CD14-positive monocyte (primary cell): ENCODE data around the gene TRIM40. TPM values are rescaled to one million over a fixed set of nuclear protein-coding genes. Genes with fewer than 3 reads are reported as not detected.
"Not testable (repeated sequence)": the region's sequence is repeated elsewhere in the genome, so short reads cannot be mapped to it uniquely, and the experiment has no call there.

Source experiments
- DNase-seq, 3 donors: peaks; one replicate each; pipeline ENCODE4 v3.0.0-alpha.2; 2011 to 2022
- H2AFZ ChIP-seq: 2 replicates; pipeline ENCODE4 v1.6.0; 2012; ENCODE audit warnings: mild to moderate bottlenecking, low read depth, low read length, inconsistent platforms; ENCODE audit not compliant: insufficient read depth, poor library complexity, severe bottlenecking
- H3K27ac ChIP-seq, 2 donors: 1 replicate in 1 of 2; 2 replicates in 1 of 2; pipeline ENCODE4 v1.5.1; 2012 to 2013; ENCODE audit warnings: low read length in 2 of 2, control low read depth in 1 of 2, inconsistent platforms in 1 of 2, low read depth in 1 of 2, mild to moderate bottlenecking in 1 of 2
- H3K27me3 ChIP-seq, 2 donors: one replicate each; pipeline versions ENCODE4 v1.6.0 to v1.6.1; 2011 to 2013; ENCODE audit warnings: low read length in 2 of 2; ENCODE audit not compliant: control insufficient read depth in 2 of 2, insufficient read depth in 2 of 2
- H3K36me3 ChIP-seq, 2 donors: replicated peaks in 1 of 2; 1 replicate in 1 of 2; 2 replicates in 1 of 2; pipeline versions ENCODE4 v1.5.1 to v1.6.1; 2012 to 2013; ENCODE audit warnings: low read length in 2 of 2, control low read depth in 1 of 2, inconsistent platforms in 1 of 2, mild to moderate bottlenecking in 1 of 2; ENCODE audit not compliant: insufficient read depth in 2 of 2, control insufficient read depth in 1 of 2
- H3K4me1 ChIP-seq, 2 donors: 1 replicate in 1 of 2; 2 replicates in 1 of 2; pipeline versions ENCODE4 v1.5.1 to v1.6.1; 2012 to 2013; ENCODE audit warnings: low read length in 2 of 2, control low read depth in 1 of 2, inconsistent platforms in 1 of 2, mild to moderate bottlenecking in 1 of 2, moderate library complexity in 1 of 2; ENCODE audit not compliant: insufficient read depth in 2 of 2, control insufficient read depth in 1 of 2
- H3K4me2 ChIP-seq: replicated peaks from 2 replicates; pipeline ENCODE3; 2012; ENCODE audit warnings: low read length, moderate library complexity, mild to moderate bottlenecking; ENCODE audit not compliant: poor library complexity, severe bottlenecking; ENCODE audit errors: extremely low read depth
- H3K4me3 ChIP-seq, 3 experiments: fragments of 200-600 bp in 1 of 3; sonication (generic) in 1 of 3; replicated peaks in 1 of 3; 1 replicate in 2 of 3; 2 replicates in 1 of 3; pipeline ENCODE4 v1.5.1; 2011 to 2013; ENCODE audit warnings: low read length in 3 of 3, mild to moderate bottlenecking in 3 of 3, control low read depth in 2 of 3, low read depth in 2 of 3, inconsistent platforms in 1 of 3, moderate library complexity in 1 of 3
- H3K79me2 ChIP-seq: 2 replicates; pipeline ENCODE4 v1.6.0; 2012; ENCODE audit warnings: mild to moderate bottlenecking, control low read depth, inconsistent platforms, low read length, moderate library complexity; ENCODE audit not compliant: insufficient read depth
- H3K9ac ChIP-seq: 2 replicates; pipeline ENCODE4 v1.6.0; 2017; ENCODE audit warnings: low read length, mild to moderate bottlenecking; ENCODE audit not compliant: insufficient read depth, poor library complexity, severe bottlenecking
- H3K9me3 ChIP-seq, 2 donors: replicated peaks in 1 of 2; 1 replicate in 1 of 2; 2 replicates in 1 of 2; pipeline versions ENCODE4 v1.5.1 to v1.6.1; 2012 to 2013; ENCODE audit warnings: low read length in 2 of 2, control low read depth in 1 of 2; ENCODE audit not compliant: control insufficient read depth in 1 of 2, insufficient read depth in 1 of 2
- H4K20me1 ChIP-seq: 2 replicates; pipeline ENCODE4 v1.6.0; 2012; ENCODE audit warnings: mild to moderate bottlenecking, low read length, control low read depth, moderate library complexity; ENCODE audit not compliant: insufficient read depth
- H3K27ac Mint-ChIP-seq, 7 donors: one replicate each; pipeline ENCODE4 v1.8.0; 2020; ENCODE audit warnings: mild to moderate bottlenecking in 7 of 7, mixed read lengths in 7 of 7, moderate library complexity in 6 of 7, inconsistent platforms in 2 of 7
- H3K27me3 Mint-ChIP-seq, 3 donors: one replicate each; pipeline ENCODE4 v1.8.0; 2021 to 2022; ENCODE audit warnings: low read depth in 3 of 3, mild to moderate bottlenecking in 3 of 3, mixed read lengths in 3 of 3, moderate library complexity in 3 of 3, inconsistent platforms in 1 of 3
- H3K36me3 Mint-ChIP-seq, 2 donors: one replicate each; pipeline ENCODE4 v1.8.0; 2020; ENCODE audit warnings: mixed read lengths in 2 of 2, inconsistent platforms in 1 of 2, mild to moderate bottlenecking in 1 of 2
- H3K4me1 Mint-ChIP-seq: one replicate; pipeline ENCODE4 v1.8.0; 2020; ENCODE audit warnings: mild to moderate bottlenecking, mixed read lengths
- H3K4me3 Mint-ChIP-seq, 2 donors: one replicate each; pipeline ENCODE4 v1.8.0; 2020; ENCODE audit warnings: mild to moderate bottlenecking in 2 of 2, mixed read lengths in 2 of 2, moderate library complexity in 1 of 2
- H3K9me3 Mint-ChIP-seq, 7 donors: one replicate each; pipeline ENCODE4 v1.8.0; 2020 to 2022; ENCODE audit warnings: mixed read lengths in 7 of 7, mild to moderate bottlenecking in 6 of 7, moderate library complexity in 6 of 7, inconsistent platforms in 2 of 7
- WGBS: methylation state at CpG from one replicate; pipeline ENCODE4 v1.1.5; 2013; ENCODE audit warnings: missing lambda C conversion rate; ENCODE audit not compliant: insufficient coverage; 5-methylcytosine and 5-hydroxymethylcytosine counted together
- intact Hi-C, 2 donors: fragments of 100-400 bp; cut with micrococcal nuclease; formaldehyde crosslinking; loops; one replicate each; pipeline versions ENCODE4 v1.15.0 to v1.15.1; 2023
- polyA plus RNA-seq, 3 donors: library from polyadenylated mRNA; depleted of rRNA in 1 of 3; unstranded in 2 of 3; stranded (reverse) in 1 of 3; fragments of 300-500 nt in 2 of 3; fragments of >200 nt in 1 of 3; fragmentation: Illumina TruSeq in 2 of 3; gene quantifications; 1 replicate in 2 of 3; 2 replicates in 1 of 3; pipeline ENCODE4 v1.2.3, GENCODE V29; 2012 to 2021
- TF ChIP-seq, protein P1 (sequence below): fragments of 200-600 bp; IDR thresholded peaks from one replicate; pipeline ENCODE4 v1.8.0; 2022; ENCODE audit warnings: antibody characterized with exemption, mild to moderate bottlenecking

The TRIM40 gene
- polyA plus RNA-seq, 3 donors: not detected

DNA sequence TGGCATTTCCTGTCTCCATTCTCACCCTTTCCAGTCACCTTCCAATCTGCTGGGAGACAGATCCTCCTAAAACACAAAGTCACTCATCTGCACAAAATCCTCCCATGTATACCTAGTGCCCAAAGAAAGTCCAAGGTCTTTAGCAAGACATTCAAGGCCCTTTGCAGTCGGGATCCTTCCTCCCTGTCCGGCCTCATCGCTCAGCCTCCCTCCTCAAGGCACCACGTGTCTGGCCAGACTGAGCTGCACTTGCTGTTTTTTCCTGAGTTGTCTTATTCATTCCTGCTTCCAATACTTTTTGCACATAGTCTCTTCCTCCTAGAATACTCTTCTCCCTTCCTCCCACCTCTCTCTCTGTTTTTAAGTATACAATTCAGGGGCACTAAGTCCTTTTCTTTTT, 28.8 kb downstream of the TRIM40 start:
- intact Hi-C loops: no loop called here
- Histone ChIP-seq H3K4me2 (no peak overlapping the region), H3K9me3 (no peaks in the 10 kb centered on the region)

DNA sequence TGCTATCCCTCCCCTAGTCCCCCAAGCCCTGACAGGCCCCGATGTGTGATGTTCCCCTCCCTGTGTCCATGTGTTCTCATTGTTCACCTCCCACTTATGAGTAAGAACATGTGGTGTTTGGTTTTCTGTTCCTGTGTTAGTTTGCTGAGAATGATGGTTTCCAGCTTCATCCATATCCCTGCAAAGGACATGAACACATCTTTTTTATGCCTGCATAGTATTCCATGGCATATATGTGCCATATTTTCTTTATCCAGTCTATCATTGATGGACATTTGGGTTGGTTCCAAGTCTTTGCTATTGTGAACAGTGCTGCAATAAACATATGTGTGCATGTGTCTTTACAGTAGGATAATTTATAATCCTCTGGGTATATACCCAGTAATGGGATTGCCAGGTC, 29.3 kb downstream of the TRIM40 start:
- H3K9me3 ChIP-seq, H3K4me1 Mint-ChIP-seq, DNase-seq, H3K36me3 ChIP-seq, H3K4me1 ChIP-seq, H3K4me3 ChIP-seq, H4K20me1 ChIP-seq, H3K9me3 Mint-ChIP-seq, H2AFZ ChIP-seq, H3K4me3 Mint-ChIP-seq, H3K4me2 ChIP-seq, H3K9ac ChIP-seq, H3K79me2 ChIP-seq, intact Hi-C loops, H3K27ac Mint-ChIP-seq, H3K27me3 ChIP-seq, H3K36me3 Mint-ChIP-seq, H3K27ac ChIP-seq: not testable (repeated sequence)
- peaks cover 14 to 23% (median 20%) of the 10 kb centered on the region in 3 donors for H3K27me3 Mint-ChIP-seq
- WGBS: no CpG with 5 or more reads among the region's 1 CpG

More for the DNA sequence above, 28.8 kb downstream of the TRIM40 start:
- Histone ChIP-seq H3K9ac (no peak overlapping the region), H3K27ac (no peak overlapping the region), H3K79me2 (no peaks in the 10 kb centered on the region), H3K4me1 (no peaks in the 10 kb centered on the region), H4K20me1 (no peaks in the 10 kb centered on the region), H3K27me3 (peaks cover 2% of the 10 kb centered on the region in 2 donors), H3K4me3 (no peak overlapping the region), H3K36me3 (no peaks in the 10 kb centered on the region), H2AFZ (no peak overlapping the region)
- no peak overlapping the region for H3K27ac Mint-ChIP-seq
- H3K9me3 Mint-ChIP-seq: peaks cover 0 to 2% (median 0%) of the 10 kb centered on the region in 7 donors
- WGBS: 92% methylated on average over 4 of the region's 4 CpGs
- no peak overlapping the region for H3K4me3 Mint-ChIP-seq
- no peaks in the 10 kb centered on the region for H3K4me1 Mint-ChIP-seq
- TF ChIP-seq, protein P1, sequence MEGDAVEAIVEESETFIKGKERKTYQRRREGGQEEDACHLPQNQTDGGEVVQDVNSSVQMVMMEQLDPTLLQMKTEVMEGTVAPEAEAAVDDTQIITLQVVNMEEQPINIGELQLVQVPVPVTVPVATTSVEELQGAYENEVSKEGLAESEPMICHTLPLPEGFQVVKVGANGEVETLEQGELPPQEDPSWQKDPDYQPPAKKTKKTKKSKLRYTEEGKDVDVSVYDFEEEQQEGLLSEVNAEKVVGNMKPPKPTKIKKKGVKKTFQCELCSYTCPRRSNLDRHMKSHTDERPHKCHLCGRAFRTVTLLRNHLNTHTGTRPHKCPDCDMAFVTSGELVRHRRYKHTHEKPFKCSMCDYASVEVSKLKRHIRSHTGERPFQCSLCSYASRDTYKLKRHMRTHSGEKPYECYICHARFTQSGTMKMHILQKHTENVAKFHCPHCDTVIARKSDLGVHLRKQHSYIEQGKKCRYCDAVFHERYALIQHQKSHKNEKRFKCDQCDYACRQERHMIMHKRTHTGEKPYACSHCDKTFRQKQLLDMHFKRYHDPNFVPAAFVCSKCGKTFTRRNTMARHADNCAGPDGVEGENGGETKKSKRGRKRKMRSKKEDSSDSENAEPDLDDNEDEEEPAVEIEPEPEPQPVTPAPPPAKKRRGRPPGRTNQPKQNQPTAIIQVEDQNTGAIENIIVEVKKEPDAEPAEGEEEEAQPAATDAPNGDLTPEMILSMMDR: no peak
- DNase-seq: no peak
- H3K36me3 Mint-ChIP-seq: no peaks in the 10 kb centered on the region
- H3K27me3 Mint-ChIP-seq: peaks cover 11 to 21% (median 18%) of the 10 kb centered on the region in 3 donors
